Right lobe of liver (tissue), 6 donors: ENCODE data around the gene WBP1. TPM values are rescaled to one million over a fixed set of nuclear protein-coding genes. Genes with fewer than 3 reads are reported as not detected.

Experiments used
- ATAC-seq, 4 donors: fragments of 200-7000 bp; cut with Tn5 transposase; one replicate each; pipeline ENCODE4 v1.9.1; 2020; ENCODE audit warnings: mild to moderate bottlenecking in 4 of 4, moderate library complexity in 4 of 4
- DNase-seq, 3 donors: peaks; one replicate each; pipeline ENCODE4 v3.0.0-alpha.2; 2020
- H3K27ac ChIP-seq, 3 donors: fragments of 200-600 bp; one replicate each; pipeline ENCODE4 v1.8.0; 2022
- H3K27me3 ChIP-seq, 2 donors: fragments of 200-600 bp; one replicate each; pipeline ENCODE4 v1.8.0; 2022
- H3K36me3 ChIP-seq, 4 donors: fragments of 200-600 bp; sonication (generic) in 1 of 4; one replicate each; pipeline versions ENCODE4 v1.5.1 to v1.8.0; 2017 to 2022; ENCODE audit warnings: control low read depth in 1 of 4
- H3K4me1 ChIP-seq, 4 donors: fragments of 200-600 bp; sonication (generic) in 1 of 4; one replicate each; pipeline versions ENCODE4 v1.5.1 to v1.8.0; 2017 to 2022; ENCODE audit warnings: control low read depth in 1 of 4
- H3K4me3 ChIP-seq, 3 donors: fragments of 200-600 bp; one replicate each; pipeline ENCODE4 v1.8.0; 2022
- H3K9me3 ChIP-seq, 4 donors: fragments of 200-600 bp; sonication (generic) in 1 of 4; one replicate each; pipeline versions ENCODE4 v1.5.1 to v1.8.0; 2017 to 2022; ENCODE audit warnings: control low read depth in 1 of 4
- CTCF ChIP-seq, 4 donors: fragments of 200-600 bp in 3 of 4; fragments of 450-650 bp in 1 of 4; IDR thresholded peaks; one replicate each; pipeline versions ENCODE4 v1.5.1 to v1.8.0; 2016 to 2022; ENCODE audit warnings: antibody characterized with exemption in 4 of 4, mild to moderate bottlenecking in 2 of 4
- POLR2A ChIP-seq: fragments of 450-650 bp; IDR thresholded peaks from one replicate; pipeline ENCODE4 v1.6.1; 2017; ENCODE audit warnings: antibody characterized with exemption, mild to moderate bottlenecking
- WGBS: methylation state at CpG from one replicate; pipeline ENCODE4 v1.1.6; 2018; ENCODE audit warnings: low coverage, low lambda C conversion rate; ENCODE audit not compliant: insufficient coverage; ENCODE audit errors: missing lambda C conversion rate; 5-methylcytosine and 5-hydroxymethylcytosine counted together
- intact Hi-C, 2 donors: fragments of 100-400 bp; cut with DNase I; formaldehyde crosslinking; loops; one replicate each; pipeline versions ENCODE4 v1.11.2 to v1.14.1; 2022
- long read RNA-seq: library from polyadenylated mRNA; unstranded; transcript quantifications from one replicate; pipeline ENCODE4 v2.0.0, GENCODE V29; 2019
- total RNA-seq, 6 experiments: library from RNA; depleted of rRNA in 2 of 6; stranded (reverse); fragments of >200 nt in 2 of 6; fragmentation: NEBNext Ultra II Directional in 3 of 6; extraction: Animal tissue kit (Norgen Biotek cat#: 25700) in 3 of 6; gene quantifications; one replicate each; pipeline versions ENCODE4 v1.1.0 to v1.2.4, GENCODE V29; 2016 to 2023
- donor health status: DM: no; HTN: yes; CAD: no.
- donor health status: DM: no; HTN: no; CAD: no.
- donor health status: DM: no; HTN: no; CAD: no.
- donor health status: DM: no; HTN: yes; CAD: no.
- donor health status: DM: no; HTN: yes; CAD: no.

Gene WBP1
- 10 to 100 TPM; 29.6 to 37.6 (median 32.2) TPM for total RNA-seq
- long read RNA-seq, partial matches to known transcripts, result 0 of 7 reads
- long read RNA-seq, other reads (novel, unspliced or antisense), result 2 of 7 reads

GRCh38 chr2:74458132-74458937 lies at the start of gene WBP1:
WBP1 (plus strand) TSS chr2:74458438; CDS start chr2:74458603, 165 bp downstream.
- H3K36me3 ChIP-seq, result peaks cover 0 to 11% (median 0%) of the 10 kb centered on the region in 4 donors
- intact Hi-C loops, result no loop called here
- peak; percentile 82 to 94 (median 88) for ATAC-seq
- no peaks in the 10 kb centered on the region for H3K9me3 ChIP-seq
- peak within 1 kb of the TSS; percentile 93 to 97 (median 94) for H3K27ac ChIP-seq
- 0% methylated on average over 16 of the region's 38 CpGs for WGBS
- TF ChIP-seq CTCF (IDR thresholded peaks at IDR 0.05) (no peak), POLR2A (peak; percentile 49)
- peak; percentile 98 to 100 (median 100) for DNase-seq
- H3K4me3 ChIP-seq, result peak within 1 kb of the TSS; percentile 58 to 76 (median 63)
- H3K4me1 ChIP-seq, result peaks cover 0 to 22% (median 4%) of the 10 kb centered on the region in 4 donors
- H3K27me3 ChIP-seq, result no peaks in the 10 kb centered on the region

GRCh38 chr2:74413001-74413698 lies 45.1 kb upstream of the WBP1 start:
- Histone ChIP-seq H3K4me3 (no peak overlapping the region), H3K27ac (no peak overlapping the region), H3K36me3 (no peaks in the 10 kb centered on the region), H3K9me3 (no peaks in the 10 kb centered on the region), H3K27me3 (peaks cover 0 to 4% of the 10 kb centered on the region in 2 donors), H3K4me1 (peaks cover 0 to 9% (median 0%) of the 10 kb centered on the region in 4 donors)
- intact Hi-C loops, result loop anchor here in 1 of 2 donors (10.0 kb wide), 1 partner anchor 168 kb away; no protein-coding TSS in a partner anchor
- ATAC-seq (peak; percentile 49 to 76 (median 62)), DNase-seq (peak; percentile 47 to 69 (median 64))
- TF ChIP-seq CTCF (IDR thresholded peaks at IDR 0.05), result no peak
- no peak for TF ChIP-seq POLR2A
- 34% methylated on average over 3 of the region's 8 CpGs for WGBS

GRCh38 chr2:74414441-74414840 lies 43.8 kb upstream of the WBP1 start:
- DNase-seq, result no peak
- H3K27ac ChIP-seq, result peak overlapping the region in 1 of 3 donors; percentile 29
- TF ChIP-seq POLR2A, result no peak
- no peak for TF ChIP-seq CTCF (IDR thresholded peaks at IDR 0.05)
- H3K36me3 ChIP-seq, result no peaks in the 10 kb centered on the region
- peaks cover 0 to 4% of the 10 kb centered on the region in 2 donors for H3K27me3 ChIP-seq
- intact Hi-C loops, result loop anchor here in 1 of 2 donors (10.0 kb wide), 1 partner anchor 170 kb away; no protein-coding TSS in a partner anchor
- WGBS, result 45% methylated on average over 3 of the region's 19 CpGs
- peak overlapping the region; percentile 24 to 46 (median 42) for H3K4me3 ChIP-seq
- ATAC-seq, result no peak
- H3K9me3 ChIP-seq, result no peaks in the 10 kb centered on the region
- H3K4me1 ChIP-seq, result peaks cover 0 to 9% (median 0%) of the 10 kb centered on the region in 4 donors

GRCh38 chr2:74414881-74415761 lies 43.1 kb upstream of the WBP1 start:
- DNase-seq (peak in 2 of 3 donors; percentile 50 to 63), ATAC-seq (peak; percentile 58 to 71 (median 68))
- H3K36me3 ChIP-seq, result no peaks in the 10 kb centered on the region
- H3K27ac ChIP-seq, result peak overlapping the region in 2 of 3 donors; percentile 17 to 29
- 11% methylated on average over 15 of the region's 66 CpGs for WGBS
- peaks cover 0 to 4% of the 10 kb centered on the region in 2 donors for H3K27me3 ChIP-seq
- intact Hi-C loops, result loop anchor here in 1 of 2 donors (10.0 kb wide), 1 partner anchor 170 kb away; no protein-coding TSS in a partner anchor
- no peaks in the 10 kb centered on the region for H3K9me3 ChIP-seq
- peaks cover 0 to 9% (median 0%) of the 10 kb centered on the region in 4 donors for H3K4me1 ChIP-seq
- TF ChIP-seq POLR2A (no peak), CTCF (IDR thresholded peaks at IDR 0.05) (peak in 3 of 4 donors; percentile 14 to 28 (median 19))
- H3K4me3 ChIP-seq, result peak overlapping the region; percentile 24 to 46 (median 42)
